C1 segment of cervical spinal cord (tissue), 14 donors: Measurements from ENCODE around the gene FKRP.
"Not testable (repeated sequence)": the region's sequence is repeated elsewhere in the genome, so short reads cannot be mapped to it uniquely, and the experiment has no call there.

Source experiments
- DNase-seq, 14 donors: peaks; one replicate each; lab custom pipeline; 2025; lab: John Stamatoyannopoulos, UW

FKRP gene, protein sequence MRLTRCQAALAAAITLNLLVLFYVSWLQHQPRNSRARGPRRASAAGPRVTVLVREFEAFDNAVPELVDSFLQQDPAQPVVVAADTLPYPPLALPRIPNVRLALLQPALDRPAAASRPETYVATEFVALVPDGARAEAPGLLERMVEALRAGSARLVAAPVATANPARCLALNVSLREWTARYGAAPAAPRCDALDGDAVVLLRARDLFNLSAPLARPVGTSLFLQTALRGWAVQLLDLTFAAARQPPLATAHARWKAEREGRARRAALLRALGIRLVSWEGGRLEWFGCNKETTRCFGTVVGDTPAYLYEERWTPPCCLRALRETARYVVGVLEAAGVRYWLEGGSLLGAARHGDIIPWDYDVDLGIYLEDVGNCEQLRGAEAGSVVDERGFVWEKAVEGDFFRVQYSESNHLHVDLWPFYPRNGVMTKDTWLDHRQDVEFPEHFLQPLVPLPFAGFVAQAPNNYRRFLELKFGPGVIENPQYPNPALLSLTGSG

DNA sequence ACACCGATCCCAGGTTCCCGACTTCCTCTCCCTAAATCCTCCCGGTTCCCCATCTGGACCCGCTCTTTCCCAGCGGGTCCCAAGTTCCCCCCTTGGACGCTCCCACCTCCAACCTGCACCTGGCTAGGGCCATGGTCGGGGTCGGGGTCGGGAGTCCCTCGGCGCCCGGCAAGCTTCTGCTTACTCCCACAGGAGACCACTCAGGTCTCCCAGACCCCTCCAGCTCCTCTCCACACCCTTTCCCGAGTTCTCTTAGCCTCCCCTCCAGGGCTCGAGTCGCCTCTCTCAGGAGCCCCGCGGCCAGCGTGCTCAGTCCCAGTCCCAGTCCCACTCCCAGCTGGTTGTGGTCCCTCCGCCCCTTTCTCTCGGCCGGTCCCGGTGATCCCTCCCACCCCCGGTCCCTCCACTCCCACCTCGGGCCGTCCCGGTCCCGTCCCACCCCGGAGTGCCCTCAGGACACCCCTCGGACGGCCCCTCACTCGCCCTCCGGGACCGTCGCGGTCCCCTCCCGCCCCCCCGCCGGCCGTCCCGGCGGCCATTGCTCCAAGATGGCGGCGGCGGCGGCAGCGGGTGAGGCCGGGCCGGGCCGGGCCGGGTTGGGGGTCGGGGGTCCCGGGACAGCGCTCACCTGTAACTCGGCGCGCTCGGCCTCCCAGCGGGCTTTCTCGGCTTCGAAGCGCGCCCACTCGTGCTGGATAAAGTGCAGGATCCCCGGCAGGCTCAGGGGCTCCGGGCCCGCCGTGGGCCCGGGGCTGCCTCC, at the start of gene FKRP:
TSS of gene FKRP (plus strand) at position 537 of the 760 bp plus-strand sequence. CDS start 9,394 bp downstream, outside the sequence.
- DNase-seq = peak in 8 of 14 donors; percentile 11 to 70 (median 44)

DNA sequence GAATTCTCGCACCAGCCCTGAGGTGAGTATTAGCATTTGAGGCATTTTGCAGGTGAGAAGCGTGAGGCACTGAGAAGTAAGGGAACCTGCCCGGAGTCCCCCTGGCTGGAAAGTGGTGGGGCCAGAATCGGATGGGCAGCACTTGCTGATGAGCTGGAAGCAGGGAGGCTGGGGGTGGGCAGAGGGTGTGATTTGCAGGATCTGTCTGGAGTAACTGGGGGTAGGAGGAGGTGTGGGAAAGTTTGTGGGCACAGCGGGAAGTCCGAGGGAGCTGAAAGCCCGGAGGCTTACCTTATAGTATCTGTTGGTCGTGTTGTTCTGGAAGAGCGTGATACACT, 49.0 kb upstream of the FKRP start:
- no peak for DNase-seq

DNA sequence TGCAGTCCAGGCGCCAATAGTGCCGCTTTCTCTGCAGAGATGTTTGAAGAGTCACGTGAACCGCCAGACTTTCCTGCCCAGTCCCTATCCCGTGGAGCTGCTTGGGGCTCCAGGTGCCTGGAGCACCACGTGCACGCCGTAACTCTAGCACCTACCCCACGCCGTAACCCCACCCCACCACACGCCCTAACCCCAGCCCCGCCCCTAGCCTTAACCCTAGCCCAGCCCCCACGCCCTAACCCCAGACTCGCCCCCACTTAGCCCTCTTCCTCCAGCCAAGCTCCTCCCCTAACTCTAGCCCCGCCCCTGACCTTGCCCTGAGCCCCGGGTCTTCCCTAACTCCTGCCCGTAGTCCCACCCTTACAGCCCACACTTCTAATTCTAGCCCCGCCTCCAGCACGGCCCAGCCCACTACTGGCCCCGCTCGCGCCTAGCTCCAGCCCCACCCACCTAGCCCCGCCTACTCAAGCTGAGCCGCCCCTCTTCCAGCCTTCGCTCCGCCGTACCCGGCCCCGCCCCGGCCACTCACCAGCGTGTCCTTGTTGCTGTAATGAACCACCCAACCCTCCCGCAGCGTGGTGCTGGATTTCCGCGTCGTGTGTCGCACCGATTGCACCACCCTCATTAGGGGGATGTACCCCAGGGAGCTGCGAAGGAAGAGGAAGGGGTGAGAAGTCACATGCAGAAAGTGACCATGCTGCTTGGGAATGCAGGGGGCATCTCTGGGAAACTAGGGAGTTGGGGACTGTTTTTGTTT, 48.5 kb upstream of the FKRP start:
- peak in 10 of 14 donors; percentile 4 to 46 (median 19) for DNase-seq

- DNase-seq = no peak
Measured at GRCh38 chr19:46698395-46699321, 47.2 kb upstream of the FKRP start.

DNA sequence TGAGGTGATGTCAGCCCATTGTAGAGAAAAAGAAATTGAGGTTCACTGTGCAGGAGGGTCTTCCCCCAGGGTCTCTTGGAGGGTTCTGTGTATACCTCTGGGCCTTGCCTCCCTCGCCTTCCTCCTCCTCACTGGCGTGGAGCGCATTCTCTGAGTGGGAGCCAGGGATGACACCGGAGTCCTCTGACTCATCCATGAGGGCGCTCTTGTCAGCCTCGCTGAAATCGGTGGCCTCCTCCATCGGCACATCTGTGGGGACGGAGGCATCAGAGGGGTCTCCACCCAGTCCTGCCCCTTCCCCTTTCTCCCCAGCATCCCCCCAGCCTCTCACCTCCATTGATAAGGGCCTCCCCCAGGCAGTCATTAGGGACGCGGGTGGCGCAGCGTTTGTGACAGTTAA, 45.2 kb upstream of the FKRP start:
- no peak for DNase-seq

- peak in 11 of 14 donors; percentile 10 to 52 (median 25) for DNase-seq
Measured at GRCh38 chr19:46704379-46705076, 41.3 kb upstream of the FKRP start.

- DNase-seq = no peak
Measured at GRCh38 chr19:46710687-46711086, 35.2 kb upstream of the FKRP start.

DNA sequence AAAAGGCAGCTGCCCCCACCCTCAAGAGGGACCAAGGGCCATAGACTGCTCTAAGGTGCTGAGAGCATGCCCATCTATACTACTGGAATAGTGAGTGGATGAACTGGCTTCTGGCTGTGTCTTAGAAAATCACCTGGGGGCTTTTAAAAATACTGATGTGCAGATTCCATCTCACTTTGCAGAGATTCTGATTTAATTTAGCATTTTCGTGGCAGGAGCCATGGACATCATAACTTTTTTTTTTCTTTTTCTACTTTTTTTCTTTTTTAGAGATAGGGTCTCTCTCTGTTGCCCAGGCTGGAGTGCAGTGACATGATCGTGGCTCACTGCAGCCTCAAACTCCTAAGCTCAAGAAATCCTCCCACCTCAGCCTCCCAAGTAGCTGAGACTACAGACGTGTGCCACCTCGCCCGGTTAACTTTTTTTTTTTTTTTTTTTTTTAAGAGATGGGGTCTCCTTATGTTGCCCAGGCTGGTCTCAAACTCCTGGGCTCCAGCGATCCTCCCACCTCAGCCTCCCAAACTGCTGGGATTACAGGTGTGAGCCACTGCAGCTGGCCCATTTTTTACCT, 33.0 kb upstream of the FKRP start:
- not testable (repeated sequence) for DNase-seq

GRCh38 chr19:46713781-46714443, 31.9 kb upstream of the FKRP start:
- peak in 9 of 14 donors; percentile 17 to 62 (median 47) for DNase-seq

DNA sequence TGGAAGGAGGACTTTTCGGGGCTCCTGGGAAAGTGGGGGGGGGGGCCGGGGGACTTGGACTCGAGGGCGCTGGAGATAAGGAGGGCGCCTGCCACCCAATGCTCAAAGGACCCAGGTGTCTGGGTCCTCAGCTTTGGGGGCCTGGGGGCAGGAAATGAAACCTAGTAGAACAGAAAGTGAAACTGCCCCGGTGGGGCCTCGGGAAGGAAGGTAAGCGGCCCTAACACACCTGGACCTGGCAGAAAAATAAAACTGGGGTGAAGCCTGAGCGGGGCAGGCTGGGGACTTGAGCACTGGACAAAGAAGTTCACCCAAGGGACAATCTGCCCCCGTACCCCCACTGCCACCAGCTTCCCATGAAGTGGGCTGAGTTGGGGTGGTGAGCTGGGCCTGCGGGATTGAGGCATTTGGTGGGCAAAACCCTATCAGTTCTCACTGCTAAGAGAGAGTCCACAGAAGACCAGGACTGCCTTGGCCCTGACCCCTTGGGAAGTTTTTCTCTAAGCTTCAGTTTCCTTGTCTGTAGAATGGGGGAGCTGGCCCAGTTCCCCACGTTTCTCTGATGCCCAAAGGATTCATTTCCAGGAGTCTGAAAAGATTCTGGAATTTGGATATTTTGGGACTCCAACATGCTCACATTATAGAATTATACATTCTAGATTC, 31.3 kb upstream of the FKRP start:
- DNase-seq = peak in 1 of 14 donors; percentile 40

DNA sequence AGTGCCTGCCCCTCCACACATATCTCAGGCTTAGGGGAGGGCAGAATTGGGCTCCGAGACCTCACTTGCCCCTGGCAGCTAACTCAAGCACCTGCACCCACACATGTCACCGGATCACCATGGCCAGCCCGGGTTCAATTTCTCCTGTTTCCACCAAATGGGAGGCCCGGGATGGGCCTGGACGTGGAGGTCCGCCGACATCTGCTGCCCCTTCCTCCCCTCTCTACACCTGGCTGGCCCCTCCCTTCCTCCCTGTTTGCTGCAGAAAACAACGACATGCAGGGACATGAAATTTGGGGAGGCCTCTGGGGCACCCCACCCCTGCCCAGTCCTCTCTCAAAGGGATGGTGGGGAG, 30.3 kb upstream of the FKRP start:
- no peak for DNase-seq

GRCh38 chr19:46715975-46716671, 29.7 kb upstream of the FKRP start:
- no peak for DNase-seq

DNA sequence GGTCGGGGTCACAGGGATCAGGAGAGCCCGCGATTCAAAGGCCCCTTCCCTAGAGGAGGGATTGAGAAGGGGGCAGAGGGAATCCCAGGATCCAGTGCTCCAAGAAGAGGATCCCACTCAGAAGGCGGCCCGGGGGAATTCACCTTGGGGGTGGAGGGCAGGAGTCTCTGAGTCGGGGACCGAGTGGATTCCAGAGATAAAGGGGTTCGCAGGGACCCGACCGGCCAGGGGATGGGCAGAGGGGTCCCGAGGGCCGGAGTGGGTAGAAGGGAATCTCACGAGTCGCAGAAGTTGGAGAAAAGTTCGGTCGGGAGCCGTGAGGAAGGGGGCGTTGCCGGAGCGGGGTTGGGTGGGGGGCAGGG, 29.2 kb upstream of the FKRP start:
- DNase-seq = peak in 1 of 14 donors; percentile 70

- peak in 12 of 14 donors; percentile 28 to 88 (median 68) for DNase-seq
Measured at GRCh38 chr19:46717034-46717715, 28.7 kb upstream of the FKRP start, which contains the start of gene PRKD2. Gene PRKD2, minus strand, starts transcription at chr19:46717114. Its CDS starts 744 bp downstream, at chr19:46716370.

GRCh38 chr19:46717716-46718143, 28.1 kb upstream of the FKRP start:
- no peak for DNase-seq

- peak in 2 of 14 donors; percentile 21 to 24 for DNase-seq
Measured at GRCh38 chr19:46718157-46718933, 27.5 kb upstream of the FKRP start.
